Measurements from ENCODE around the gene OSBPL6. TPM values are rescaled to one million over a fixed set of nuclear protein-coding genes. Genes with fewer than 3 reads are reported as not detected.

OSBPL6 gene
- total and polyA plus RNA-seq, 9 of the 15 experiments (the other 6 are each of a cell fraction or from before 2014, with no cell fraction given), result 3.4 to 12.7 (median 9.3) TPM

GRCh38 chr2:178195390-178196166, 1.3 kb downstream of the OSBPL6 start:
- peak overlapping the region; percentile 80 for H3K4me3 ChIP-seq
- TSS peak; percentile 35 for BruUV-seq (replicated peaks)
- in situ Hi-C loops (cut with MboI) (no loop called here), intact Hi-C loops (cut with micrococcal nuclease) (loop anchor here (5.0 kb wide), 2 partner anchors 77 to 217 kb away; no protein-coding TSS in a partner anchor)
- H3K9ac ChIP-seq (ENCODE audit: insufficient read depth in 1 of 2, low read depth in 2 of 2, low read length in 2 of 2), result peak overlapping the region; percentile 50 to 95
- peaks cover 16% of the 10 kb centered on the region; the same call in 1 of the 3 replicates for H3K79me2 ChIP-seq (ENCODE audit: control insufficient read depth, insufficient read depth, low read length)
- H3K4me1 ChIP-seq (replicated peaks in 1 of 2; ENCODE audit: control insufficient read depth in 2 of 2, insufficient read depth in 2 of 2, low read length in 2 of 2), result peaks cover 19 to 21% of the 10 kb centered on the region in 2 experiments; a peak in 4 of 5 replicates
- no peaks in the 10 kb centered on the region for H3K36me3 ChIP-seq (ENCODE audit: control insufficient read depth, insufficient read depth, low read length)
- DNase-seq (ENCODE audit: extremely low read depth in 1 of 4, low spot score in 3 of 4) (no peak), FAIRE-seq (no peak), ATAC-seq (no peak)
- 0 out of 2 replicates have a peak, but pooled peaks cover 3% of the 10 kb centered on the region for H4K20me1 ChIP-seq (replicated peaks; ENCODE audit: control insufficient read depth, insufficient read depth, low read length)
- ChIA-PET POLR2A (interaction anchor here (0.5 to 1.6 kb wide), 7 partner anchors 9 to 197 kb away, joined by 3 to 9 read pairs (median 4); no protein-coding TSS in a partner anchor), CTCF (ENCODE audit: low intra/inter-chr PET ratio) (no interaction called here)
- H3K27me3 ChIP-seq (ENCODE audit: control insufficient read depth in 2 of 2, insufficient read depth in 2 of 2, low read length in 2 of 2), result peaks cover 4% of the 10 kb centered on the region in 2 experiments; a peak in 4 of 5 replicates
- H3K27ac ChIP-seq (ENCODE audit: extremely low read depth, low read depth, low read length), result no peak overlapping the region; the same call in 2 of the 3 replicates
- peak overlapping the region; percentile 92 for H2AFZ ChIP-seq (ENCODE audit: low read depth, low read length)
- H3K4me2 ChIP-seq (ENCODE audit: insufficient read depth, low read length), result peak overlapping the region; percentile 86
- H3K9me3 ChIP-seq (replicated peaks; ENCODE audit: control insufficient read depth, insufficient read depth, low read depth, low read length), result no peaks in the 10 kb centered on the region
- H3K9me1 ChIP-seq (ENCODE audit: control insufficient read depth, insufficient read depth, low read length), result no peaks in the 10 kb centered on the region
- WGBS (ENCODE audit: insufficient coverage, low coverage, missing lambda C conversion rate), result 8% methylated on average over 14 of the region's 14 CpGs
- TF ChIP-seq SIX5 (IDR thresholded peaks at IDR 0.05; ENCODE audit: borderline replicate concordance in 1 of 2, insufficient read depth in 1 of 2, low read depth in 1 of 2, low read length in 2 of 2) (no peak), SOX6 (IDR thresholded peaks at IDR 0.05) (no peak), ZNF146 (CRISPR knock-in tag; IDR thresholded peaks at IDR 0.05; ENCODE audit: unreplicated experiment) (no peak), ARHGAP35 (IDR thresholded peaks at IDR 0.05; ENCODE audit: partially characterized antibody) (no peak), ZNF77 (CRISPR knock-in tag; IDR thresholded peaks at IDR 0.05) (no peak), FIP1L1 (IDR thresholded peaks at IDR 0.05; ENCODE audit: low read depth, low read length, poor library complexity, severe bottlenecking) (peak; percentile 6), GABPB1 (CRISPR knock-in tag; IDR thresholded peaks at IDR 0.05) (no peak), EGR1 (conservative IDR thresholded peaks at IDR 0.05) (no peak), TBL1XR1 (IDR thresholded peaks at IDR 0.05; ENCODE audit: low read length in 2 of 2) (no peak), CBX3 (IDR thresholded peaks at IDR 0.05; ENCODE audit: borderline replicate concordance in 1 of 2, low read length in 2 of 2) (no peak), ZBTB34 (CRISPR knock-in tag; IDR thresholded peaks at IDR 0.05) (no peak), HOXB6 (CRISPR knock-in tag; IDR thresholded peaks at IDR 0.05; ENCODE audit: borderline replicate concordance) (no peak), MLLT1 (IDR thresholded peaks at IDR 0.05) (no peak)
- TF ChIP-seq, protein P1, sequence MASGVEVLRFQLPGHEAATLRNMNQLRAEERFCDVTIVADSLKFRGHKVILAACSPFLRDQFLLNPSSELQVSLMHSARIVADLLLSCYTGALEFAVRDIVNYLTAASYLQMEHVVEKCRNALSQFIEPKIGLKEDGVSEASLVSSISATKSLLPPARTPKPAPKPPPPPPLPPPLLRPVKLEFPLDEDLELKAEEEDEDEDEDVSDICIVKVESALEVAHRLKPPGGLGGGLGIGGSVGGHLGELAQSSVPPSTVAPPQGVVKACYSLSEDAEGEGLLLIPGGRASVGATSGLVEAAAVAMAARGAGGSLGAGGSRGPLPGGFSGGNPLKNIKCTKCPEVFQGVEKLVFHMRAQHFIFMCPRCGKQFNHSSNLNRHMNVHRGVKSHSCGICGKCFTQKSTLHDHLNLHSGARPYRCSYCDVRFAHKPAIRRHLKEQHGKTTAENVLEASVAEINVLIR (CRISPR knock-in tag; IDR thresholded peaks at IDR 0.05), result no peak
- TF ChIP-seq, protein P2, sequence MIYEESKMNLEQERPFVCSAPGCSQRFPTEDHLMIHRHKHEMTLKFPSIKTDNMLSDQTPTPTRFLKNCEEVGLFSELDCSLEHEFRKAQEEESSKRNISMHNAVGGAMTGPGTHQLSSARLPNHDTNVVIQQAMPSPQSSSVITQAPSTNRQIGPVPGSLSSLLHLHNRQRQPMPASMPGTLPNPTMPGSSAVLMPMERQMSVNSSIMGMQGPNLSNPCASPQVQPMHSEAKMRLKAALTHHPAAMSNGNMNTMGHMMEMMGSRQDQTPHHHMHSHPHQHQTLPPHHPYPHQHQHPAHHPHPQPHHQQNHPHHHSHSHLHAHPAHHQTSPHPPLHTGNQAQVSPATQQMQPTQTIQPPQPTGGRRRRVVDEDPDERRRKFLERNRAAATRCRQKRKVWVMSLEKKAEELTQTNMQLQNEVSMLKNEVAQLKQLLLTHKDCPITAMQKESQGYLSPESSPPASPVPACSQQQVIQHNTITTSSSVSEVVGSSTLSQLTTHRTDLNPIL (CRISPR knock-in tag; IDR thresholded peaks at IDR 0.05), result no peak
